CD4-positive, alpha-beta T cell treated with Interferon alpha-2 for 1 hour (primary cell): ENCODE measurements around the gene NIT2.

Source experiments
- DNase-seq, 2 donors: peaks; one replicate each; pipeline ENCODE4 v3.0.0-alpha.2; 2020 to 2022

Gene NIT2

GRCh38 chr3:100399341-100400071 lies 64.9 kb downstream of the NIT2 start:
- no peak for DNase-seq

DNA sequence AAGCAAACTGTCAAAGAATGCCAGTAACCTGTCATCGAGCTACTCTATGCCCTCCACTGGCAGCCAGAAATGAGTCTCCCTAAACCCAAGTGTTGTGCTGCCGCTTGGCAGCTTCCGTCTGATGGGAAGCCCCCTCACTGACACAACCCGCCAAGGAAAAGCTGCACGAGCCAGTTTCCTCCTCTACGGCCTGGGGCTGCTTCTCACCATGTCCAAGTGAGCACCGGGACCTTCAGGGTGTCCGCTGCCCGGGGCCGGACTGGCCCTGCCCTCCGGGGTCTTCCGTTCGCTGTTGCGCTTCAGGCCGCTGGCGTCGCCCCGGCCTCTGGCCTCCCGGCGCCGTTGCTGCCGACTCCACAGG lies 65.8 kb downstream of the NIT2 start:
- DNase-seq = peak; percentile 4 to 45

- peak; percentile 92 to 94 for DNase-seq
These were observed 66.5 kb downstream of the NIT2 start, which contains the start of the genes LNP1 and TOMM70 for GRCh38 chr3:100400780-100401673. TSS of gene LNP1 (plus strand) at chr3:100401539. CDS start at chr3:100429730, 28,191 bp downstream. TSS of gene TOMM70 (minus strand) at chr3:100401089. CDS start at chr3:100400949, 140 bp downstream.

DNA sequence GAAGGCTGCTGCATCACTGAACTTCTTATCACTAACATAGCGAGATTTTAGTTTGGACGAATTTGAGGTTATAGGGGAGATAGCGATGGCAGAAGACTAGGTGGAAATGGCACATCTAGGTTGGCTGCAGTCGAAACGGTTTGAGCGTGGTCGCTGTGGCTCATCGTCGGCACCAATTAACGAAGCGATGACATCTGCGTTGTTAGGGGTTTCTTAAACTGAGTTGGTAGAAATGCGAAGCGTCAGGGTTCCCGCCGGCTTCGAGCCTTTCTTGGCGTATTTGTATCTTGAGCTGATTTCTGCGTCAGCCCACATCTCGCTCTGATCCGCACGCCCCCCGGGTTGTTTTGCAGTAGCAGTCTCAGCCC lies 67.1 kb downstream of the NIT2 start:
- DNase-seq = peak; percentile 30 to 66

DNA sequence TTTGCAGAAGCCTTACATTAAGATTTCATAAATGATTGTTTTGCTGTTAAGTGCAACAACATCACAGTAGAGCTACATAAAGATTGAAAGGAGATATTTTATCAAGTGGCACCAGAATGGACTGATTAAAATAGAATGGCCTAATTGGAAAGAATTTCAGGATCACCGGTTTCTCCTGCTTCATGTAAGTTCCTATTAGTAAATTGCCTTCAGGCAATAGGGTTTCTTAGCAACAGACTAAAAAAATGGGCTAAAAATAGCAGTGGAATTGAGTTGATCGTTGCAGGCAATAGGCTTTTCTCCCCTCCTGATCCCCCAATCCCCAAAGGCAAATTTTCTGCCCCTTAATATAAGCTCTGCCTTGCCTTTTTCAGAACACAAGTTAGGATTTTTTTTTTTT lies 67.7 kb downstream of the NIT2 start:
- no peak for DNase-seq

- DNase-seq = no peak
These were observed 68.3 kb downstream of the NIT2 start for GRCh38 chr3:100402891-100403290.

GRCh38 chr3:100403362-100404249 lies 69.0 kb downstream of the NIT2 start:
- no peak for DNase-seq

GRCh38 chr3:100404250-100404548 lies 69.6 kb downstream of the NIT2 start:
- no peak for DNase-seq

- no peak for DNase-seq
These were observed 72.6 kb downstream of the NIT2 start for GRCh38 chr3:100407164-100407563.

GRCh38 chr3:100407977-100408532 lies 73.5 kb downstream of the NIT2 start:
- no peak for DNase-seq
